GM19452 (cell line): ENCODE results near the gene SAA2.
"Not testable (repeated sequence)": the region's sequence is repeated elsewhere in the genome, so short reads cannot be mapped to it uniquely, and the experiment has no call there.

ENCODE experiments used
- ATAC-seq: cut with Tn5 transposase; IDR thresholded peaks from one replicate; pipeline ENCODE4 v1.9.1; 2021; ENCODE audit not compliant: unreplicated experiment

SAA2 gene

GRCh38 chr11:18197738-18198137 is 50.7 kb downstream of the SAA2 start:
- ATAC-seq = not testable (repeated sequence)

- no peak for ATAC-seq
These were observed 51.9 kb downstream of the SAA2 start for GRCh38 chr11:18196532-18196931.
